ENCODE measurements around the gene AGTR1. TPM values are rescaled to one million over a fixed set of nuclear protein-coding genes. Genes with fewer than 3 reads are reported as not detected.

The AGTR1 gene
- polyA plus RNA-seq, 2 of the 4 experiments (the other 2 are of a cell fraction): 0.92 to 3.1 TPM

DNA sequence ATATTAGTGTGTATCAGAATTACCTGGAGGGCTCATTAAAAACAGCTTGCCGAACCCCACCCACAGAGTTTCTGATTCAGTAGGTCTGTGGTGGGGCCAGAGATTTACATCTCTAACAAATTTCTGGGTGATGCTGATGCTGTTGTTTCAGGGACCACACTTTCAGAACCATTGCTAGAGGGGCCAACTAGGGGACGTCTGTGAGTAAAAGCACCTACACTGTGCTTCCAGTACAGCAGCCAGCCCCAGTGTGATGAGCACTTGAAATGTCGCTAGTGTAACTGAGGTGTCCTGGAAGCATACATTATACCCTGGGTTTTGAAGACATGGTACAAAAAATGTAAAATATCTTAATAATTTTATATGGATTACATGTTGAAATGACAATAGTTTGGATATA lies 33.0 kb downstream of the AGTR1 start:
- Histone ChIP-seq H3K4me2 (no peak overlapping the region), H3K4me1 (no peaks in the 10 kb centered on the region), H3K4me3 (no peak overlapping the region), H3K9me3 (no peaks in the 10 kb centered on the region), H3K27ac (no peak overlapping the region)
- DNase-seq (ENCODE audit: low read depth in 1 of 2, low spot score in 1 of 2) (no peak), ATAC-seq (no peak), FAIRE-seq (no peak)
- TF ChIP-seq CHD2 (IDR thresholded peaks at IDR 0.05; ENCODE audit: low read length, partially characterized antibody): no peak
- TF ChIP-seq EHF (CRISPR knock-in tag; IDR thresholded peaks at IDR 0.05): no peak
- TF ChIP-seq KDM1A (IDR thresholded peaks at IDR 0.05; ENCODE audit: low read depth): no peak
- TF ChIP-seq ZFP36 (IDR thresholded peaks at IDR 0.05; ENCODE audit: borderline replicate concordance, partially characterized antibody): no peak
- no peak for TF ChIP-seq CHD4 (IDR thresholded peaks at IDR 0.05; ENCODE audit: borderline replicate concordance)
- no peak for TF ChIP-seq RNF2 (IDR thresholded peaks at IDR 0.05; ENCODE audit: borderline replicate concordance, low read depth)
- TF ChIP-seq EP300 (IDR thresholded peaks at IDR 0.05): no peak
- no peak for TF ChIP-seq HEYL (CRISPR knock-in tag; IDR thresholded peaks at IDR 0.05)
- no peak for TF ChIP-seq SREBF2 (IDR thresholded peaks at IDR 0.05)
- TF ChIP-seq FOSB (CRISPR knock-in tag; IDR thresholded peaks at IDR 0.05): no peak
- TF ChIP-seq POLR2A (IDR thresholded peaks at IDR 0.05; ENCODE audit: low read length): no peak
- no peak for TF ChIP-seq FOXS1 (CRISPR knock-in tag; IDR thresholded peaks at IDR 0.05)
- TF ChIP-seq REST (IDR thresholded peaks at IDR 0.05): no peak
- TF ChIP-seq JUN (IDR thresholded peaks at IDR 0.05): no peak
- ChIA-PET CTCF (no interaction called here), POLR2A (no interaction called here)
- 58% methylated on average over 3 of the region's 3 CpGs for WGBS (ENCODE audit: missing lambda C conversion rate)

- no peak overlapping the region for H3K4me2 ChIP-seq
- H3K4me1 ChIP-seq: peaks cover 21% of the 10 kb centered on the region
- ATAC-seq (no peak), DNase-seq (ENCODE audit: low read depth in 1 of 2, low spot score in 1 of 2) (no peak), FAIRE-seq (no peak)
- 20% methylated on average over 2 of the region's 2 CpGs for WGBS (ENCODE audit: missing lambda C conversion rate)
- no peaks in the 10 kb centered on the region for H3K9me3 ChIP-seq
- H3K27ac ChIP-seq: no peak overlapping the region
- CTCF ChIA-PET: interaction anchor here (2.4 kb wide), 1 partner anchor 9 kb away, joined by 8 read pairs; no protein-coding TSS in a partner anchor
- TF ChIP-seq FOSL2 (IDR thresholded peaks at IDR 0.05) (no peak), FOSL2 (CRISPR knock-in tag; IDR thresholded peaks at IDR 0.05) (no peak), JUNB (IDR thresholded peaks at IDR 0.05) (no peak), BHLHE40 (IDR thresholded peaks at IDR 0.05; ENCODE audit: low read depth, low read length) (no peak), CHD2 (IDR thresholded peaks at IDR 0.05; ENCODE audit: low read length, partially characterized antibody) (no peak), ESRRA (IDR thresholded peaks at IDR 0.05; ENCODE audit: borderline replicate concordance, low read length) (no peak), KDM1A (IDR thresholded peaks at IDR 0.05; ENCODE audit: low read depth) (no peak), RCOR1 (IDR thresholded peaks at IDR 0.05; ENCODE audit: low read depth, low read length) (no peak), MAZ (IDR thresholded peaks at IDR 0.05; ENCODE audit: borderline replicate concordance, low read depth, low read length) (no peak), PBX3 (IDR thresholded peaks at IDR 0.05) (no peak), RARB (CRISPR knock-in tag; IDR thresholded peaks at IDR 0.05) (no peak), HOXB5 (CRISPR knock-in tag; IDR thresholded peaks at IDR 0.05) (no peak), RNF2 (IDR thresholded peaks at IDR 0.05; ENCODE audit: borderline replicate concordance, low read depth) (no peak), CBX8 (IDR thresholded peaks at IDR 0.05) (no peak), ZSCAN20 (CRISPR knock-in tag; IDR thresholded peaks at IDR 0.05) (no peak), NPAS2 (CRISPR knock-in tag; IDR thresholded peaks at IDR 0.05; ENCODE audit: borderline replicate concordance) (no peak), NR3C1 (IDR thresholded peaks at IDR 0.05) (no peak)
- TF ChIP-seq, protein P1, sequence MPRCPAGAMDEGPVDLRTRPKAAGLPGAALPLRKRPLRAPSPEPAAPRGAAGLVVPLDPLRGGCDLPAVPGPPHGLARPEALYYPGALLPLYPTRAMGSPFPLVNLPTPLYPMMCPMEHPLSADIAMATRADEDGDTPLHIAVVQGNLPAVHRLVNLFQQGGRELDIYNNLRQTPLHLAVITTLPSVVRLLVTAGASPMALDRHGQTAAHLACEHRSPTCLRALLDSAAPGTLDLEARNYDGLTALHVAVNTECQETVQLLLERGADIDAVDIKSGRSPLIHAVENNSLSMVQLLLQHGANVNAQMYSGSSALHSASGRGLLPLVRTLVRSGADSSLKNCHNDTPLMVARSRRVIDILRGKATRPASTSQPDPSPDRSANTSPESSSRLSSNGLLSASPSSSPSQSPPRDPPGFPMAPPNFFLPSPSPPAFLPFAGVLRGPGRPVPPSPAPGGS (IDR thresholded peaks at IDR 0.05): no peak
- no peak overlapping the region for H3K4me3 ChIP-seq
- POLR2A ChIA-PET: no interaction called here
Measured at GRCh38 chr3:148735597-148735996, 37.9 kb downstream of the AGTR1 start.
